GM18907 (cell line): ENCODE results near the gene LIN54.
"Not testable (repeated sequence)": the region's sequence is repeated elsewhere in the genome, so short reads cannot be mapped to it uniquely, and the experiment has no call there.

ENCODE experiments used
- ATAC-seq: cut with Tn5 transposase; IDR thresholded peaks from one replicate; pipeline ENCODE4 v1.9.1; 2021; ENCODE audit warnings: mild to moderate bottlenecking, moderate library complexity; ENCODE audit not compliant: unreplicated experiment

LIN54 gene

GRCh38 chr4:82951196-82951595 is 59.4 kb downstream of the LIN54 start:
- no peak for ATAC-seq

- ATAC-seq: no peak
Measured at GRCh38 chr4:82948647-82949204, 61.9 kb downstream of the LIN54 start.

- ATAC-seq: no peak
Measured at GRCh38 chr4:82947498-82947897, 63.1 kb downstream of the LIN54 start.

GRCh38 chr4:82939414-82939813 is 71.2 kb downstream of the LIN54 start:
- ATAC-seq: no peak

- ATAC-seq: no peak
Measured at GRCh38 chr4:82934441-82934840, 76.2 kb downstream of the LIN54 start.

GRCh38 chr4:82930848-82931755 is 79.5 kb downstream of the LIN54 start:
- no peak for ATAC-seq

- no peak for ATAC-seq
Measured at GRCh38 chr4:82921795-82922194, 88.8 kb downstream of the LIN54 start.

- no peak for ATAC-seq
Measured at GRCh38 chr4:82919386-82919785, 91.2 kb downstream of the LIN54 start.

- no peak for ATAC-seq
Measured at GRCh38 chr4:82918091-82918490, 92.5 kb downstream of the LIN54 start.

- ATAC-seq: not testable (repeated sequence)
Measured at GRCh38 chr4:82913968-82914367, 96.7 kb downstream of the LIN54 start.

- ATAC-seq: no peak
Measured at GRCh38 chr4:82913305-82913704, 97.3 kb downstream of the LIN54 start.

- no peak for ATAC-seq
Measured at GRCh38 chr4:82909326-82909725, 101.3 kb downstream of the LIN54 start.

GRCh38 chr4:82906469-82906868 is 104.2 kb downstream of the LIN54 start:
- no peak for ATAC-seq

GRCh38 chr4:82905205-82905604 is 105.4 kb downstream of the LIN54 start:
- ATAC-seq: peak; percentile 63

- no peak for ATAC-seq
Measured at GRCh38 chr4:82903737-82904136, 106.9 kb downstream of the LIN54 start.

GRCh38 chr4:82901183-82901718 is 109.4 kb downstream of the LIN54 start:
- no peak for ATAC-seq

- ATAC-seq: peak; percentile 92
Measured at GRCh38 chr4:82900411-82901182, 110.0 kb downstream of the LIN54 start, which contains the start of gene THAP9. TSS of gene THAP9 (plus strand) at chr4:82900735. CDS start at chr4:82900803, 68 bp downstream.

GRCh38 chr4:82900066-82900410 is 110.6 kb downstream of the LIN54 start:
- ATAC-seq: peak; percentile 14

GRCh38 chr4:82899374-82900065 is 111.1 kb downstream of the LIN54 start:
- ATAC-seq: no peak

GRCh38 chr4:82898322-82899243 is 112.0 kb downstream of the LIN54 start:
- ATAC-seq: no peak
